Progenitor cell of endocrine pancreas (in vitro differentiated cells): Measurements from ENCODE around the gene ARHGAP26. TPM values are rescaled to one million over a fixed set of nuclear protein-coding genes. Genes with fewer than 3 reads are reported as not detected.
A peak's percentile ranks its signal among the peaks of the same experiment; 100 is the strongest.

Source experiments
- DNase-seq: peaks from one replicate; pipeline ENCODE4 v3.0.0; 2021; ENCODE audit warnings: low spot score; ENCODE audit not compliant: unreplicated experiment
- H3K27ac Mint-ChIP-seq: 2 replicates; pipeline ENCODE4 v1.8.0; 2021; ENCODE audit warnings: mild to moderate bottlenecking, moderate library complexity, mixed read lengths
- H3K27me3 Mint-ChIP-seq: 2 replicates; pipeline ENCODE4 v1.8.0; 2021; ENCODE audit warnings: mixed read lengths
- H3K36me3 Mint-ChIP-seq: 2 replicates; pipeline ENCODE4 v1.8.0; 2022; ENCODE audit warnings: mixed read lengths; ENCODE audit not compliant: insufficient read depth
- H3K4me1 Mint-ChIP-seq: 2 replicates; pipeline ENCODE4 v1.8.0; 2021; ENCODE audit warnings: low read depth, mixed read lengths
- H3K4me3 Mint-ChIP-seq: 2 replicates; pipeline ENCODE4 v1.8.0; 2021; ENCODE audit warnings: low read depth, mild to moderate bottlenecking, moderate library complexity, mixed read lengths
- H3K9me3 Mint-ChIP-seq: 2 replicates; pipeline ENCODE4 v1.8.0; 2021; ENCODE audit warnings: low read depth, mixed read lengths
- CTCF ChIP-seq: fragments of 200-600 bp; sonication (generic); IDR thresholded peaks from one replicate; pipeline ENCODE4 v1.5.0; 2021; ENCODE audit warnings: antibody characterized with exemption, mild to moderate bottlenecking; ENCODE audit not compliant: unreplicated experiment
- total RNA-seq: library from RNA; stranded (reverse); gene quantifications from 2 replicates; pipeline ENCODE4 v1.2.1, GENCODE V29; 2021

ARHGAP26 gene
- total RNA-seq, 1 donor from 2014 or later: 21.3 TPM

GRCh38 chr5:143076377-143076776, 306.2 kb downstream of the ARHGAP26 start:
- peaks cover 4% of the 10 kb centered on the region for H3K9me3 Mint-ChIP-seq
- no peak for DNase-seq
- H3K27ac Mint-ChIP-seq: no peak overlapping the region
- H3K4me3 Mint-ChIP-seq: no peak overlapping the region
- H3K36me3 Mint-ChIP-seq: peaks cover 2% of the 10 kb centered on the region
- no peak for TF ChIP-seq CTCF
- no peaks in the 10 kb centered on the region for H3K27me3 Mint-ChIP-seq
- peaks cover 16% of the 10 kb centered on the region for H3K4me1 Mint-ChIP-seq

- Mint-ChIP-seq H3K27me3 (no peaks in the 10 kb centered on the region), H3K4me3 (no peak overlapping the region), H3K27ac (no peak overlapping the region)
Observed at GRCh38 chr5:143077453-143078103, 307.4 kb downstream of the ARHGAP26 start.

GRCh38 chr5:143078313-143078712, 308.1 kb downstream of the ARHGAP26 start:
- no peaks in the 10 kb centered on the region for H3K27me3 Mint-ChIP-seq
- H3K27ac Mint-ChIP-seq: peak overlapping the region; percentile 62
- no peak for DNase-seq
- no peak overlapping the region for H3K4me3 Mint-ChIP-seq
- H3K4me1 Mint-ChIP-seq: peaks cover 16% of the 10 kb centered on the region
- no peak for TF ChIP-seq CTCF
- H3K9me3 Mint-ChIP-seq: no peaks in the 10 kb centered on the region
- H3K36me3 Mint-ChIP-seq: no peaks in the 10 kb centered on the region

More at GRCh38 chr5:143077453-143078103, 307.4 kb downstream of the ARHGAP26 start:
- no peaks in the 10 kb centered on the region for H3K9me3 Mint-ChIP-seq
- H3K36me3 Mint-ChIP-seq: no peaks in the 10 kb centered on the region
- peaks cover 16% of the 10 kb centered on the region for H3K4me1 Mint-ChIP-seq
- no peak for TF ChIP-seq CTCF
- no peak for DNase-seq

GRCh38 chr5:143078971-143079370, 308.8 kb downstream of the ARHGAP26 start:
- TF ChIP-seq CTCF: no peak

GRCh38 chr5:143080407-143080806, 310.2 kb downstream of the ARHGAP26 start:
- Mint-ChIP-seq H3K4me1 (peaks cover 16% of the 10 kb centered on the region), H3K9me3 (no peaks in the 10 kb centered on the region), H3K36me3 (no peaks in the 10 kb centered on the region), H3K27ac (no peak overlapping the region), H3K4me3 (no peak overlapping the region), H3K27me3 (no peaks in the 10 kb centered on the region)
- no peak for TF ChIP-seq CTCF
- no peak for DNase-seq

More at GRCh38 chr5:143078971-143079370, 308.8 kb downstream of the ARHGAP26 start:
- Mint-ChIP-seq H3K9me3 (no peaks in the 10 kb centered on the region), H3K4me1 (peaks cover 16% of the 10 kb centered on the region), H3K4me3 (no peak overlapping the region), H3K27ac (no peak overlapping the region), H3K27me3 (no peaks in the 10 kb centered on the region), H3K36me3 (no peaks in the 10 kb centered on the region)
- no peak for DNase-seq
